K562 (cell line): ENCODE data around the gene TMEM200B. TPM values are rescaled to one million over a fixed set of nuclear protein-coding genes. Genes with fewer than 3 reads are reported as not detected.

Experiments used
- ATAC-seq: fragments of 200-7000 bp; cut with Tn5 transposase; 3 replicates; pipeline ENCODE4 v1.9.1; 2020; ENCODE audit warnings: moderate library complexity
- BruUV-seq: library from RNA; stranded (reverse); fragments of 400-500 nt; replicated peaks from 2 replicates; lab custom pipeline; 2021; lab: Mats Ljungman, UMichigan
- CTCF ChIA-PET: fragments of 300-600 bp; formaldehyde crosslinking; extraction: SDS; loops from one replicate; lab custom pipeline; 2021; ENCODE audit warnings: low intra/inter-chr PET ratio; lab: Yijun Ruan, JAX
- POLR2A ChIA-PET: fragments of 300-600, 350-650 bp; sonication (Branson Sonifier 250); formaldehyde crosslinking; extraction: SDS; loops from one replicate; lab custom pipeline; 2021; ENCODE audit warnings: antibody characterized with exemption, inconsistent platforms; lab: Yijun Ruan, JAX
- DNase-seq, 4 experiments: peaks; one replicate each; pipeline versions ENCODE4 v3.0.0 to v3.0.0-alpha.2; 2011 to 2018; ENCODE audit warnings: low spot score in 3 of 4, mixed read lengths in 3 of 4; ENCODE audit errors: extremely low read depth in 1 of 4
- FAIRE-seq: peaks from 2 replicates; lab custom pipeline; 2011; peaks lifted over from hg19 to GRCh38; lab: Jason Lieb, UNC
- H2AFZ ChIP-seq: 2 replicates; pipeline ENCODE4 v1.6.0; 2011; ENCODE audit warnings: low read depth, low read length, control low read depth, inconsistent platforms
- H3K27ac ChIP-seq: fragments of 200-600 bp; 3 replicates; pipeline ENCODE4 v1.8.0; 2011; ENCODE audit warnings: low read depth, mild to moderate bottlenecking, control low read depth, inconsistent platforms, low read length, moderate library complexity, mixed read lengths; ENCODE audit errors: extremely low read depth
- H3K27me3 ChIP-seq, 2 experiments: fragments of 300-600 bp in 1 of 2; 2 replicates in 1 of 2; 3 replicates in 1 of 2; pipeline versions ENCODE4 v1.6.0 to v1.8.0; 2011; ENCODE audit warnings: inconsistent platforms in 2 of 2, low read length in 2 of 2, mild to moderate bottlenecking in 1 of 2, mixed read lengths in 1 of 2, moderate library complexity in 1 of 2; ENCODE audit not compliant: control insufficient read depth in 2 of 2, insufficient read depth in 2 of 2
- H3K36me3 ChIP-seq: fragments of 300-600 bp; 3 replicates; pipeline ENCODE4 v1.8.0; 2011; ENCODE audit warnings: mild to moderate bottlenecking, low read length, inconsistent platforms; ENCODE audit not compliant: control insufficient read depth, insufficient read depth
- H3K4me1 ChIP-seq, 2 experiments: fragments of 200-600 bp in 1 of 2; replicated peaks in 1 of 2; 2 replicates in 1 of 2; 3 replicates in 1 of 2; pipeline versions ENCODE4 v1.5.1 to v1.8.0; 2011; ENCODE audit warnings: inconsistent platforms in 2 of 2, low read length in 2 of 2, mild to moderate bottlenecking in 1 of 2, mixed read lengths in 1 of 2, moderate library complexity in 1 of 2; ENCODE audit not compliant: control insufficient read depth in 2 of 2, insufficient read depth in 2 of 2
- H3K4me2 ChIP-seq: 2 replicates; pipeline ENCODE4 v1.6.1; 2011; ENCODE audit warnings: low read length, control low read depth, inconsistent platforms, mixed read lengths; ENCODE audit not compliant: insufficient read depth
- H3K4me3 ChIP-seq: fragments of 200-600 bp; sonication (generic), shearing (Covaris generic); 2 replicates; pipeline ENCODE4 v1.5.1; 2016; ENCODE audit warnings: control low read depth, inconsistent platforms
- H3K79me2 ChIP-seq: fragments of 200-600 bp; 3 replicates; pipeline ENCODE4 v1.8.0; 2011; ENCODE audit warnings: low read length, inconsistent platforms; ENCODE audit not compliant: control insufficient read depth, insufficient read depth
- H3K9ac ChIP-seq, 2 experiments: 2 replicates each; pipeline versions ENCODE4 v1.6.0 to v1.6.1; 2011; ENCODE audit warnings: low read depth in 2 of 2, low read length in 2 of 2, control low read depth in 1 of 2, inconsistent platforms in 1 of 2, mild to moderate bottlenecking in 1 of 2, mixed read lengths in 1 of 2; ENCODE audit not compliant: insufficient read depth in 1 of 2
- H3K9me1 ChIP-seq: one replicate; pipeline ENCODE4 v1.6.0; 2011; ENCODE audit warnings: inconsistent platforms, mild to moderate bottlenecking, low read length, moderate library complexity; ENCODE audit not compliant: control insufficient read depth, insufficient read depth
- H3K9me3 ChIP-seq: replicated peaks from 2 replicates; pipeline ENCODE4 v1.5.1; 2011; ENCODE audit warnings: low read depth, low read length, inconsistent platforms; ENCODE audit not compliant: control insufficient read depth, insufficient read depth
- H4K20me1 ChIP-seq: replicated peaks from 2 replicates; pipeline ENCODE4 v1.6.1; 2011; ENCODE audit warnings: low read length, inconsistent platforms, mixed read lengths; ENCODE audit not compliant: control insufficient read depth, insufficient read depth
- BMI1 ChIP-seq: fragments of 150-350 bp; IDR thresholded peaks from 2 replicates; pipeline ENCODE4 v1.6.1; 2014; ENCODE audit warnings: low read length
- CAMTA2 ChIP-seq: fragments of 250-450 bp; sonication (Bioruptor Pico); conservative IDR thresholded peaks from 2 replicates; pipeline ENCODE4 v1.5.1; 2022
- CBFA2T3 ChIP-seq: fragments of 450-650 bp; IDR thresholded peaks from 2 replicates; pipeline ENCODE4 v1.6.1; 2017
- DDX20 ChIP-seq: fragments of 450-650 bp; IDR thresholded peaks from 2 replicates; pipeline ENCODE4 v1.6.1; 2016; ENCODE audit warnings: missing genetic modification characterization, low read depth, mild to moderate bottlenecking, missing compliant biosample characterization, moderate library complexity
- E2F5 ChIP-seq: sonication (generic); formaldehyde crosslinking; IDR thresholded peaks from 2 replicates; pipeline ENCODE4 v1.8.0; 2022; ENCODE audit warnings: mild to moderate bottlenecking, missing genetic modification reagents
- E2F8 ChIP-seq: fragments of 450-650 bp; IDR thresholded peaks from 2 replicates; pipeline ENCODE4 v1.7.1; 2018; ENCODE audit warnings: mild to moderate bottlenecking, low read depth; ENCODE audit not compliant: partially characterized antibody
- ELF1 ChIP-seq: fragments of 200-800 bp; sonication (Bioruptor generic); IDR thresholded peaks from 2 replicates; pipeline ENCODE4 v1.6.1; 2016; ENCODE audit warnings: missing genetic modification characterization, missing compliant biosample characterization
- MAFF ChIP-seq: IDR thresholded peaks from 2 replicates; pipeline ENCODE4 v1.6.1; 2012; ENCODE audit warnings: low read length, improper control_type of control experiment
- ZKSCAN3 ChIP-seq: fragments of 250-450 bp; sonication (Bioruptor Pico); IDR thresholded peaks from 2 replicates; pipeline ENCODE4 v1.4.0; 2020
- ZMIZ1 ChIP-seq, 2 experiments: fragments of 150-350 bp in 1 of 2; IDR thresholded peaks; 2 replicates each; pipeline ENCODE4 v1.6.1; 2012 to 2016; ENCODE audit warnings: low read depth in 2 of 2, low read length in 2 of 2, mild to moderate bottlenecking in 1 of 2, moderate library complexity in 1 of 2
- ZNF124 ChIP-seq: sonication (generic); formaldehyde crosslinking; IDR thresholded peaks from 2 replicates; pipeline ENCODE4 v1.8.1; 2022; ENCODE audit warnings: missing genetic modification reagents
- ZNF511 ChIP-seq: sonication (generic); formaldehyde crosslinking; IDR thresholded peaks from 2 replicates; pipeline ENCODE4 v1.8.0; 2022; ENCODE audit warnings: mild to moderate bottlenecking, missing genetic modification reagents
- WGBS: fragments of 100-300 bp; shearing (Covaris generic); methylation state at CpG from one replicate; pipeline ENCODE4 v1.1.6; 2016; ENCODE audit warnings: low coverage, mixed read lengths; ENCODE audit not compliant: insufficient coverage; ENCODE audit errors: missing lambda C conversion rate; 5-methylcytosine and 5-hydroxymethylcytosine counted together
- in situ Hi-C: fragments of 300-500 bp; cut with MboI; formaldehyde crosslinking; loops from 4 replicates; pipeline ENCODE4 v1.15.0; 2018; ENCODE audit warnings: inconsistent platforms, mixed read lengths
- intact Hi-C: fragments of 100-400 bp; cut with micrococcal nuclease; formaldehyde crosslinking; loops from 2 replicates; pipeline ENCODE4 v1.14.2; 2022
- polyA plus RNA-seq, 8 experiments: library from polyadenylated mRNA; depleted of rRNA in 4 of 8; stranded (reverse) in 5 of 8; unstranded in 3 of 8; fragments of >200 nt; fragmentation: Nextera tagmentation in 2 of 8; fragmentation: Illumina TruSeq in 1 of 8; extraction: Ambion mirVana in 2 of 8; extraction: Trizol in 1 of 8; gene quantifications; 2 replicates each; pipeline versions ENCODE4 v1.2.1 to v1.2.3, GENCODE V29; 2011 to 2014; ENCODE audit warnings: inconsistent platforms in 1 of 8, missing spikeins in 1 of 8
- total RNA-seq, 7 experiments: library from RNA; depleted of rRNA in 6 of 7; stranded (reverse); fragments of >200 nt in 6 of 7; fragmentation: Illumina TruSeq in 2 of 7; extraction: Trizol in 2 of 7; gene quantifications; 2 replicates each; pipeline versions ENCODE4 v1.2.1 to v1.2.3, GENCODE V29; 2011 to 2021; ENCODE audit warnings: low replicate concordance in 1 of 7

TMEM200B gene
- total and polyA plus RNA-seq, 9 of the 15 experiments (the other 6 are each of a cell fraction or from before 2014, with no cell fraction given), result 0.04 to 0.35 (median 0.10) TPM; not detected in 1

GRCh38 chr1:29145739-29146437 is 22.2 kb upstream of the TMEM200B start:
- in situ Hi-C loops (no loop called here), intact Hi-C loops (no loop called here)
- Histone ChIP-seq H3K9me3 (no peaks in the 10 kb centered on the region), H3K27me3 (no peaks in the 10 kb centered on the region), H3K9me1 (no peaks in the 10 kb centered on the region), H3K4me3 (no peak overlapping the region), H3K27ac (0 out of 3 replicates have a peak overlapping the region, but pooled peaks have one; percentile 10), H2AFZ (no peak overlapping the region), H3K4me1 (peaks cover 2 to 4% of the 10 kb centered on the region in 2 experiments; a peak in 3 of 5 replicates), H3K79me2 (peaks cover 5% of the 10 kb centered on the region; the same call in 2 of the 3 replicates), H3K4me2 (no peak overlapping the region), H4K20me1 (no peaks in the 10 kb centered on the region), H3K9ac (no peak overlapping the region), H3K36me3 (peaks cover 54% of the 10 kb centered on the region)
- BruUV-seq, result no TSS peak
- ATAC-seq, result peak; percentile 47
- DNase-seq, result no peak
- 53% methylated on average over 8 of the region's 8 CpGs for WGBS
- ChIA-PET CTCF (no interaction called here), POLR2A (interaction anchor here (0.8 to 2.9 kb wide), 7 partner anchors 9 to 1767 kb away, joined by 3 to 12 read pairs (median 3); partner anchors contain the start of genes MECR and SRSF4)
- FAIRE-seq, result peak; percentile 67
- TF ChIP-seq ZMIZ1 (IDR thresholded peaks at IDR 0.05; ENCODE audit: low read depth in 2 of 2, low read length in 2 of 2) (no peak), ZKSCAN3 (CRISPR knock-in tag) (no peak), E2F8 (peak; percentile 72), ELF1 (no peak), BMI1 (no peak), ZNF124 (CRISPR knock-in tag) (no peak), DDX20 (tag) (no peak), E2F5 (CRISPR knock-in tag) (no peak), ZNF511 (CRISPR knock-in tag) (no peak), CBFA2T3 (peak; percentile 74), MAFF (peak; percentile 8; the same call in 1 of the 2 replicates), CAMTA2 (CRISPR knock-in tag) (no peak)
